Vagina (tissue), 2 donors: Measurements from ENCODE around the gene SACM1L. TPM values are rescaled to one million over a fixed set of nuclear protein-coding genes. Genes with fewer than 3 reads are reported as not detected.

Experiments
- DNase-seq, 2 donors: peaks; one replicate each; pipeline ENCODE4 v3.0.0-alpha.2; 2017; ENCODE audit errors: extremely low spot score in 2 of 2
- H3K27ac ChIP-seq: fragments of 200-600 bp; sonication (generic); one replicate; pipeline ENCODE4 v1.5.1; 2019
- H3K27me3 ChIP-seq: fragments of 200-600 bp; sonication (generic); one replicate; pipeline ENCODE4 v1.5.1; 2019
- H3K36me3 ChIP-seq, 2 donors: fragments of 200-600 bp; sonication (generic); one replicate each; pipeline ENCODE4 v1.5.1; 2017 to 2019
- H3K4me1 ChIP-seq: fragments of 200-600 bp; sonication (generic); one replicate; pipeline ENCODE4 v1.5.1; 2019
- H3K4me3 ChIP-seq, 2 donors: fragments of 200-600 bp; sonication (generic); 1 replicate in 1 of 2; 2 replicates in 1 of 2; pipeline ENCODE4 v1.5.1; 2016 to 2019
- H3K9me3 ChIP-seq: fragments of 200-600 bp; sonication (generic); one replicate; pipeline ENCODE4 v1.5.1; 2019
- POLR2A ChIP-seq, 2 donors: fragments of 450-650 bp; IDR thresholded peaks; one replicate each; pipeline ENCODE4 v1.6.1; 2017; ENCODE audit warnings: antibody characterized with exemption in 2 of 2, mild to moderate bottlenecking in 2 of 2, moderate library complexity in 2 of 2
- POLR2AphosphoS5 ChIP-seq, 2 donors: sonication (generic); formaldehyde crosslinking; IDR thresholded peaks; one replicate each; pipeline ENCODE4 v1.9.0; 2017; ENCODE audit warnings: antibody characterized with exemption in 2 of 2, mild to moderate bottlenecking in 2 of 2, low read depth in 1 of 2; ENCODE audit not compliant: insufficient read depth in 1 of 2
- intact Hi-C: fragments of 100-400 bp; cut with DNase I; formaldehyde crosslinking; loops from one replicate; pipeline ENCODE4 v1.15.1; 2023
- total RNA-seq: library from RNA; depleted of rRNA; stranded (reverse); fragments of >200 nt; gene quantifications from one replicate; pipeline ENCODE4 v1.2.3, GENCODE V29; 2016
- TF ChIP-seq, protein P1 (sequence below), 3 experiments: fragments of 450-650 bp in 2 of 3; fragments of 200-600 bp in 1 of 3; sonication (generic) in 1 of 3; IDR thresholded peaks; one replicate each; pipeline ENCODE4 v1.5.1; 2017 to 2019; ENCODE audit warnings: antibody characterized with exemption in 3 of 3, mild to moderate bottlenecking in 2 of 3, moderate library complexity in 2 of 3

The SACM1L gene
- total RNA-seq, 1 donor from 2014 or later = 32.7 TPM

DNA sequence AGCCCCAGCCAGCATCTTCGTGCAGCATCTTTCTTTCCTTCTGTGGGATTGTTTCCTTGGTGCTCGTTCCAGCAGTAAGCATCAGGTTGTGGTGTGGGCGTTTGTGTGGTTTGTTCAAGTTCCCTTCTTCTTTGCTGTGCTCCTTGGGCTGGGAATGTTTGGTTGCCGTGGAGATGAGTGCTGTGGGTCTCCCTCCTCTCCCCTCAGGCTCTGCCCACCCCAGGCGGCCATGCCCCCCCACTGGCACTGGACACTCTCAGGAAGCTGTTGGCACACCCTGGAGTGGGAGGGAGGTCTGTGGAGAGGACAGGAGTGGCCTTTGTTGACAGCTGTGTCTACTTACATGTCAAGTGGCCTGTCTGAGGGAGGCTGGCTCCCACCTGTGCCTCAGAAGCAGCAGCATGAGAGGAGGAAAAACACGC lies 46.5 kb upstream of the SACM1L start:
- H3K27me3 ChIP-seq = no peaks in the 10 kb centered on the region
- no peak for TF ChIP-seq POLR2A (IDR thresholded peaks at IDR 0.05)
- TF ChIP-seq, protein P1, sequence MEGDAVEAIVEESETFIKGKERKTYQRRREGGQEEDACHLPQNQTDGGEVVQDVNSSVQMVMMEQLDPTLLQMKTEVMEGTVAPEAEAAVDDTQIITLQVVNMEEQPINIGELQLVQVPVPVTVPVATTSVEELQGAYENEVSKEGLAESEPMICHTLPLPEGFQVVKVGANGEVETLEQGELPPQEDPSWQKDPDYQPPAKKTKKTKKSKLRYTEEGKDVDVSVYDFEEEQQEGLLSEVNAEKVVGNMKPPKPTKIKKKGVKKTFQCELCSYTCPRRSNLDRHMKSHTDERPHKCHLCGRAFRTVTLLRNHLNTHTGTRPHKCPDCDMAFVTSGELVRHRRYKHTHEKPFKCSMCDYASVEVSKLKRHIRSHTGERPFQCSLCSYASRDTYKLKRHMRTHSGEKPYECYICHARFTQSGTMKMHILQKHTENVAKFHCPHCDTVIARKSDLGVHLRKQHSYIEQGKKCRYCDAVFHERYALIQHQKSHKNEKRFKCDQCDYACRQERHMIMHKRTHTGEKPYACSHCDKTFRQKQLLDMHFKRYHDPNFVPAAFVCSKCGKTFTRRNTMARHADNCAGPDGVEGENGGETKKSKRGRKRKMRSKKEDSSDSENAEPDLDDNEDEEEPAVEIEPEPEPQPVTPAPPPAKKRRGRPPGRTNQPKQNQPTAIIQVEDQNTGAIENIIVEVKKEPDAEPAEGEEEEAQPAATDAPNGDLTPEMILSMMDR (IDR thresholded peaks at IDR 0.05) = no peak
- TF ChIP-seq POLR2AphosphoS5 (IDR thresholded peaks at IDR 0.05; ENCODE audit: insufficient read depth in 1 of 2, low read depth in 1 of 2) = no peak
- H3K9me3 ChIP-seq = no peaks in the 10 kb centered on the region
- H3K27ac ChIP-seq = no peak overlapping the region
- no peak overlapping the region for H3K4me3 ChIP-seq
- H3K36me3 ChIP-seq = no peaks in the 10 kb centered on the region
- peaks cover 45% of the 10 kb centered on the region for H3K4me1 ChIP-seq
- no peak for DNase-seq
- intact Hi-C loops = no loop called here

DNA sequence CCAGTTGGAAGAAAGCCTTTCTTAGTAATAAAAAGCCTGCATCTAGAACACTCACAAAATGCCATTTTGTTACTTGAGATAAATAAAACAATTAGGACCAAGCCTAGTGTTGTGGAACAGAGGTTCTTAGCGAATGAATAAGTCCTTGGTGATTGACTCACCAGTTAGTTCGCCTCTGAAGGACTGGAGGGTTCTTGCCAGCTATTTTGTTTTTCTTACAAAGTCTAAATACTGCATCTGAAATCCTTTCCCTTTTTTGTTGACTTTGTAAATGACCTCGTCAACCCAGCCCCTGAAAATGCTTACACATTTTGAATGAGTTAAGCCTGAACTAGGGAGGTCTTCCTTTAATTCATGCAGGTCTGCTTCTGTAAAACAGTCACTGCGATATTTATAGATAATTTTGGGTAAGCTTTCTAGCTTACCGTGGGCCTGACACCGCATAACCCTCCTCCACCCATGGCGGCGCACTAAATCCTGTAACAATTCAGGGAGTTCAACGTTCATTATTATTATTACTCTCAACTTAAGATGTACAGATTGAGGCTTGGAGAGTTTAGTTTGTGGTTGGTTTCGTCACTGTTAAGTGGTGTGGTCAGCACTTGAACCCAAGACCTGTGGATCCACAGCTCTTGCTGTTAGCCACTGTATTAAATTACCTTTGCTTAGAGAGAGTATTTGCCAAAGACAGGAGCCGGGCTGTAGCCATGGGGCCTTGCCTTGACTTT lies 45.0 kb upstream of the SACM1L start:
- H3K36me3 ChIP-seq = no peaks in the 10 kb centered on the region
- peak overlapping the region; percentile 60 for H3K27ac ChIP-seq
- H3K4me3 ChIP-seq = no peak overlapping the region
- H3K9me3 ChIP-seq = no peaks in the 10 kb centered on the region
- intact Hi-C loops = no loop called here
- TF ChIP-seq, protein P1 (IDR thresholded peaks at IDR 0.05) = no peak
- no peak for TF ChIP-seq POLR2AphosphoS5 (IDR thresholded peaks at IDR 0.05; ENCODE audit: insufficient read depth in 1 of 2, low read depth in 1 of 2)
- TF ChIP-seq POLR2A (IDR thresholded peaks at IDR 0.05) = no peak
- peaks cover 45% of the 10 kb centered on the region for H3K4me1 ChIP-seq
- no peak for DNase-seq
- no peaks in the 10 kb centered on the region for H3K27me3 ChIP-seq

DNA sequence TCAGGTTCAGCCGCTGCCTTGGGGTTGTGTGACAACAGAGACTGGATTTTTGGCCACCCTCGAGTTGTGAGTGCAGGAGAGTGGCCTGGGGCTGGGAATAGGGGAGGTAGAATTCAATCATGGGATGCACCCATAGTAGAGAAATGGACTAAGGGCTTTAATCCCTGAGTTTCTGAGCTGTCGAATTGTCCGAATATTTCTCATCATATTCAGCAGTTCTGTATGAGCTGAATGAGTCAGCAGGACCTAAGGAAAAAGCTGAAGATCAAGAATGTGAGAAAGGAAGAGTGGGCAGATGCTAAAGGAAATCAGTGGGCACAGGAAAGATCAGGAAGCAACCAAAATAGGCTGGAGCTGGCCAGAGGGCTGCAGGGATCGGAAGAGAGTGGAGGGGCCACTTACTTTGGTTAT lies 44.4 kb upstream of the SACM1L start:
- intact Hi-C loops = no loop called here
- no peaks in the 10 kb centered on the region for H3K36me3 ChIP-seq
- H3K4me3 ChIP-seq = no peak overlapping the region
- no peak for DNase-seq
- peak overlapping the region; percentile 60 for H3K27ac ChIP-seq
- TF ChIP-seq POLR2AphosphoS5 (IDR thresholded peaks at IDR 0.05; ENCODE audit: insufficient read depth in 1 of 2, low read depth in 1 of 2) = no peak
- no peak for TF ChIP-seq POLR2A (IDR thresholded peaks at IDR 0.05)
- TF ChIP-seq, protein P1 (IDR thresholded peaks at IDR 0.05) = no peak
- H3K27me3 ChIP-seq = no peaks in the 10 kb centered on the region
- H3K9me3 ChIP-seq = no peaks in the 10 kb centered on the region
- H3K4me1 ChIP-seq = peaks cover 45% of the 10 kb centered on the region

DNA sequence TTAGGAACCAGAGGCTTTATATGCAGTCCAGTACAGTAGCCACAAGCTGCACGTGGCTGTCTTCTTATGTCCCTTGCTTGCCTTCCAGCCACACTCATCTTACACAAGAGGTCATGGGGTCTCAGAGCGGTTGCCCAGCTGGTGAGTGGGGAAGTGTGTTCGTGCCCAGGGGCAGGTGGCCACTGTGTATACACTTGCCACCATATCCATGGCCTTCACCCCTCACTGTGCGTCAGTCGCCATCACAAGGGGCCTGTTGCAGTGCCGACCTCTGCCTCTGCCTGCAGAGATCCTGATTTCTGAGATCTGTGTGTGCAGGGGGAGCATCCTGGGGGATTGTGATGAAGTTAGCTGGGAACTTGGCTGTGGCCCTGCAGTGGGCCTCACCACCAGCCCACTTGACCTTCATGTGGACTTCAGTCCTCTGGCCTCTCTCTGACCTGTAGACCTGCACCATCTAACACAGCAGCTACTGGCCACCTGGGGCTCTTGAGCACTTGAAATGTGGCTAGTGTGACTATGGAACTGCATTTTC lies 43.1 kb upstream of the SACM1L start:
- DNase-seq = no peak
- TF ChIP-seq, protein P1 (IDR thresholded peaks at IDR 0.05) = no peak
- no peak for TF ChIP-seq POLR2AphosphoS5 (IDR thresholded peaks at IDR 0.05; ENCODE audit: insufficient read depth in 1 of 2, low read depth in 1 of 2)
- Histone ChIP-seq H3K27ac (peak overlapping the region; percentile 17), H3K4me3 (no peak overlapping the region), H3K4me1 (peaks cover 36% of the 10 kb centered on the region), H3K9me3 (no peaks in the 10 kb centered on the region), H3K27me3 (no peaks in the 10 kb centered on the region), H3K36me3 (no peaks in the 10 kb centered on the region)
- intact Hi-C loops = no loop called here

DNA sequence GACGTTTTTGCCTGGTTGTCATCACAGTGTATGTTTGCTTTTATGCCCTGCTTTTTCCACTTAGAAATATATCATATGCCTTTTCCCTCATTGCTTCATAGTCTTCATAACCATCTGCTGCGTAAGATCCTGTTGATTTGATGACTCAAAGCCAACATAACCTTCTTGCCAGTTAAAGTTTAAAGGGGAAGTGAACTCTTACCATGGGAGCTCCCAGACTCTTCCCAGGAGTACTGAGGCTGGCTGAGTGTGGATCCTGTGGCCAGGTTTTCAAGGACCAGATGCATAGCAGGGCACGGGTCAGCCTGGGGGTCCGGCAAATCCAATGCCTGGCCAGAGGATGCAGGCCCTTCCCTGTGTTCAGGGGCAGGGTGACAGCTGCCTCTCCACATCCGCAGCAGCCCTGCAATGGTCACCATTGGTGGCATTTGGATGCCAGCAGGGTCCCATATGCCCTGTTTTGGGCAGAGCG lies 42.0 kb upstream of the SACM1L start:
- Histone ChIP-seq H3K27me3 (no peaks in the 10 kb centered on the region), H3K4me1 (peaks cover 36% of the 10 kb centered on the region), H3K9me3 (no peaks in the 10 kb centered on the region), H3K4me3 (no peak overlapping the region), H3K36me3 (no peaks in the 10 kb centered on the region), H3K27ac (peak overlapping the region; percentile 45)
- DNase-seq = no peak
- TF ChIP-seq, protein P1 (IDR thresholded peaks at IDR 0.05) = no peak
- peak in 1 of 2 donors; percentile 74 for TF ChIP-seq POLR2AphosphoS5 (IDR thresholded peaks at IDR 0.05; ENCODE audit: insufficient read depth in 1 of 2, low read depth in 1 of 2)
- TF ChIP-seq POLR2A (IDR thresholded peaks at IDR 0.05) = no peak
- intact Hi-C loops = no loop called here
